Measurements from ENCODE around the gene TRIM38. TPM values are rescaled to one million over a fixed set of nuclear protein-coding genes. Genes with fewer than 3 reads are reported as not detected.

Gene TRIM38
- total and polyA plus RNA-seq, 2 donors from 2014 or later: 12.2 to 27.9 TPM

DNA sequence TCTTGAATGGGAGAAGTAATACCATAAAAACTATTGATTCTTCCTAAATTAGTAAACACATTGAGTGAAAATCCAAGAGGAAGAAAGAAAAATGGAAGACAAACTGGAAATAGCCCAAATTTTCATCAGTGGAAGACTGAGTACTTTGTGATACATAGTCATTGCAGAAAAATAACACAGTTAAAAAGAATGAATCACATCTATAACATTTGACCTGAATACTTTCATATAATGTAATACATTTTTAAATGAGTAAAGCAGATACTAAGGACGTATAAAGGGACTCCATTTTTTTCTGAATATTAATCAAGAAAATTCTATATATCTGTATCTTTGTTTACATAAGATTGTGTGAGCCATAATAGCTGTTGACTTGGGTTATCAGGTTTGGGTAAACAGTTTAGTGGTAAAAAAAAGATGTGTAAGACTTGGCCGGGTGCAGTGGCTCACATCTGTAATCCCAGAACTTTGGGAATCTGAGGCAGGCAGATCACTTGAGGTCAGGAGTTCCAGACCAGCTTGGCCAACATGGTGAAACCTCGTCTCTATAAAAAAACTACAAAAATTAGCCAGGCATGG lies 27.8 kb upstream of the TRIM38 start:
- no peak for FAIRE-seq
- DNase-seq: no peak
- no peaks in the 10 kb centered on the region for H3K36me3 ChIP-seq (ENCODE audit: control insufficient read depth in 2 of 3, insufficient read depth in 3 of 3, low read length in 3 of 3)

DNA sequence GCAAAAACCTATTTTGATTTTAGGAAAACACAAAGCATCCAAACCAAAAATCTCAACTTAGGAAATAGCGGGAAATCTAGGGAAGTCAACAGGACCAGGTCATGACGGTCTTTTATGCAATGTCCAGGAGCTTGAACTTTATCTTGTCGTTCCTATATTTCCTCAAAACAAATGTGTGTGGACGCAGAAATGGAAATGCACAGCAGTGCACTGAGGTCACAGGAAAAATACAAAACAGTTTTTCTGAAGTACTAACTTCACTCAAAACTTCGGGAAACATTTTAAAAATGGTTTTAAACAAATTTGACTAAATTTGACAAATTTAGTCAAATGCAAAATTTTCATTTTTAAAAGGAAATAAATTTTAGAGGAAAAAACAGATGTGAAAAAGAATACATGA lies 26.6 kb upstream of the TRIM38 start:
- TF ChIP-seq, protein P1, sequence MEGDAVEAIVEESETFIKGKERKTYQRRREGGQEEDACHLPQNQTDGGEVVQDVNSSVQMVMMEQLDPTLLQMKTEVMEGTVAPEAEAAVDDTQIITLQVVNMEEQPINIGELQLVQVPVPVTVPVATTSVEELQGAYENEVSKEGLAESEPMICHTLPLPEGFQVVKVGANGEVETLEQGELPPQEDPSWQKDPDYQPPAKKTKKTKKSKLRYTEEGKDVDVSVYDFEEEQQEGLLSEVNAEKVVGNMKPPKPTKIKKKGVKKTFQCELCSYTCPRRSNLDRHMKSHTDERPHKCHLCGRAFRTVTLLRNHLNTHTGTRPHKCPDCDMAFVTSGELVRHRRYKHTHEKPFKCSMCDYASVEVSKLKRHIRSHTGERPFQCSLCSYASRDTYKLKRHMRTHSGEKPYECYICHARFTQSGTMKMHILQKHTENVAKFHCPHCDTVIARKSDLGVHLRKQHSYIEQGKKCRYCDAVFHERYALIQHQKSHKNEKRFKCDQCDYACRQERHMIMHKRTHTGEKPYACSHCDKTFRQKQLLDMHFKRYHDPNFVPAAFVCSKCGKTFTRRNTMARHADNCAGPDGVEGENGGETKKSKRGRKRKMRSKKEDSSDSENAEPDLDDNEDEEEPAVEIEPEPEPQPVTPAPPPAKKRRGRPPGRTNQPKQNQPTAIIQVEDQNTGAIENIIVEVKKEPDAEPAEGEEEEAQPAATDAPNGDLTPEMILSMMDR (IDR thresholded peaks at IDR 0.05; ENCODE audit: borderline replicate concordance, extremely low read depth, insufficient read depth): no peak
- Histone ChIP-seq H3K9me3 (ENCODE audit: control insufficient read depth in 2 of 3, insufficient read depth in 1 of 3, low read length in 3 of 3) (no peaks in the 10 kb centered on the region), H3K9ac (ENCODE audit: low read length in 3 of 3) (no peak overlapping the region), H3K4me1 (ENCODE audit: control insufficient read depth in 2 of 3, insufficient read depth in 2 of 3, low read depth in 1 of 3, low read length in 3 of 3) (peaks cover 0 to 1% (median 0%) of the 10 kb centered on the region in 3 donors), H3K27me3 (ENCODE audit: control insufficient read depth, insufficient read depth, low read length) (no peaks in the 10 kb centered on the region), H3K36me3 (ENCODE audit: control insufficient read depth in 2 of 3, insufficient read depth in 3 of 3, low read length in 3 of 3) (no peaks in the 10 kb centered on the region), H3K27ac (ENCODE audit: low read depth in 2 of 2, low read length in 2 of 2) (no peak overlapping the region), H3K4me3 (ENCODE audit: low read length in 3 of 3) (no peak overlapping the region)
- DNase-seq: no peak
- intact Hi-C loops (cut with DNase I): no loop called here
- no peak for FAIRE-seq

More for the DNA sequence above, 27.8 kb upstream of the TRIM38 start:
- TF ChIP-seq, protein P1 (IDR thresholded peaks at IDR 0.05; ENCODE audit: borderline replicate concordance, extremely low read depth, insufficient read depth): no peak
- H3K4me3 ChIP-seq (ENCODE audit: low read length in 3 of 3): no peak overlapping the region
- intact Hi-C loops (cut with DNase I): no loop called here
- H3K9me3 ChIP-seq (ENCODE audit: control insufficient read depth in 2 of 3, insufficient read depth in 1 of 3, low read length in 3 of 3): no peaks in the 10 kb centered on the region
- no peaks in the 10 kb centered on the region for H3K27me3 ChIP-seq (ENCODE audit: control insufficient read depth, insufficient read depth, low read length)
- no peak overlapping the region for H3K27ac ChIP-seq (ENCODE audit: low read depth in 2 of 2, low read length in 2 of 2)
- H3K4me1 ChIP-seq (ENCODE audit: control insufficient read depth in 2 of 3, insufficient read depth in 2 of 3, low read depth in 1 of 3, low read length in 3 of 3): peaks cover 0 to 4% (median 0%) of the 10 kb centered on the region in 3 donors
- no peak overlapping the region for H3K9ac ChIP-seq (ENCODE audit: low read length in 3 of 3)

DNA sequence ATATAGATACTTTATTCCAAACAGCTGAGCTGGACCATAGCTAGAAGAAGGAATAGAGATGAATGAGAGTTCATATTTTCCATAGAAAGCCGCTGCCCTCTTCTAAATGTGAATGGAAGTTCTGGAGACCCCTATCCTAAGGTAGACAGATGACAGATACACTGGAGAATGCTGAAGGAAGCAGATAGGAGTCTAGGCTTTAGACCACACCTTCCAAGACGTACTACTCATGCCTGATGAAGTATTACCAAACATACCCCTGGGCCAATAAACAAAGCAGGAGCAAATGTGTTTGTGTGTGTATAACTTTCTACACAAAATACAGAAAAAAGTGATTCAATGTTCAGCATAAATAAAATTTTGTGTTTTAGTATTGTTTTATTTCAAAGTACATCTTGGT lies 23.0 kb upstream of the TRIM38 start:
- DNase-seq (no peak), FAIRE-seq (no peak)
- H3K27ac ChIP-seq (ENCODE audit: low read depth in 2 of 2, low read length in 2 of 2): no peak overlapping the region
- no peaks in the 10 kb centered on the region for H3K9me3 ChIP-seq (ENCODE audit: control insufficient read depth in 2 of 3, insufficient read depth in 1 of 3, low read length in 3 of 3)
- no peaks in the 10 kb centered on the region for H3K36me3 ChIP-seq (ENCODE audit: control insufficient read depth in 2 of 3, insufficient read depth in 3 of 3, low read length in 3 of 3)
- intact Hi-C loops (cut with DNase I): no loop called here
- H3K4me3 ChIP-seq (ENCODE audit: low read length in 3 of 3): no peak overlapping the region
- H3K27me3 ChIP-seq (ENCODE audit: control insufficient read depth, insufficient read depth, low read length): no peaks in the 10 kb centered on the region
- no peak overlapping the region for H3K9ac ChIP-seq (ENCODE audit: low read length in 3 of 3)
- TF ChIP-seq, protein P1 (IDR thresholded peaks at IDR 0.05; ENCODE audit: borderline replicate concordance, extremely low read depth, insufficient read depth): no peak
- H3K4me1 ChIP-seq (ENCODE audit: control insufficient read depth in 2 of 3, insufficient read depth in 2 of 3, low read depth in 1 of 3, low read length in 3 of 3): no peaks in the 10 kb centered on the region
